ENCODE data around the gene EMP1.

GRCh38 chr12:13149411-13149810 is 47.1 kb upstream of the EMP1 start:
- TF ChIP-seq MAFG (tag; conservative IDR thresholded peaks at IDR 0.05) (no peak), HIVEP1 (CRISPR knock-in tag; IDR thresholded peaks at IDR 0.05) (no peak), MLX (CRISPR knock-in tag; conservative IDR thresholded peaks at IDR 0.05) (no peak), POLR2A (conservative IDR thresholded peaks at IDR 0.05) (no peak), PPARD (CRISPR knock-in tag; IDR thresholded peaks at IDR 0.05) (no peak), PHB2 (IDR thresholded peaks at IDR 0.05; ENCODE audit: low read depth) (no peak), ELK1 (CRISPR knock-in tag; IDR thresholded peaks at IDR 0.05) (no peak), CTCF (IDR thresholded peaks at IDR 0.05 in 2 of 3, conservative IDR thresholded peaks at IDR 0.05 in 1 of 3; ENCODE audit: insufficient read depth in 2 of 3, low read depth in 1 of 3, low read length in 3 of 3) (no peak), ZFX (CRISPR knock-in tag; IDR thresholded peaks at IDR 0.05) (no peak), OTX1 (CRISPR knock-in tag; IDR thresholded peaks at IDR 0.05) (no peak), CEBPG (CRISPR knock-in tag; IDR thresholded peaks at IDR 0.05) (no peak), CEBPG (tag; conservative IDR thresholded peaks at IDR 0.05 in 1 of 2, IDR thresholded peaks at IDR 0.05 in 1 of 2) (no peak), MYNN (IDR thresholded peaks at IDR 0.05) (no peak), MYNN (CRISPR knock-in tag; IDR thresholded peaks at IDR 0.05) (no peak)
- TF ChIP-seq, protein P1, sequence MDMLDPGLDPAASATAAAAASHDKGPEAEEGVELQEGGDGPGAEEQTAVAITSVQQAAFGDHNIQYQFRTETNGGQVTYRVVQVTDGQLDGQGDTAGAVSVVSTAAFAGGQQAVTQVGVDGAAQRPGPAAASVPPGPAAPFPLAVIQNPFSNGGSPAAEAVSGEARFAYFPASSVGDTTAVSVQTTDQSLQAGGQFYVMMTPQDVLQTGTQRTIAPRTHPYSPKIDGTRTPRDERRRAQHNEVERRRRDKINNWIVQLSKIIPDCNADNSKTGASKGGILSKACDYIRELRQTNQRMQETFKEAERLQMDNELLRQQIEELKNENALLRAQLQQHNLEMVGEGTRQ (CRISPR knock-in tag; IDR thresholded peaks at IDR 0.05) = no peak
- TF ChIP-seq, protein P2, sequence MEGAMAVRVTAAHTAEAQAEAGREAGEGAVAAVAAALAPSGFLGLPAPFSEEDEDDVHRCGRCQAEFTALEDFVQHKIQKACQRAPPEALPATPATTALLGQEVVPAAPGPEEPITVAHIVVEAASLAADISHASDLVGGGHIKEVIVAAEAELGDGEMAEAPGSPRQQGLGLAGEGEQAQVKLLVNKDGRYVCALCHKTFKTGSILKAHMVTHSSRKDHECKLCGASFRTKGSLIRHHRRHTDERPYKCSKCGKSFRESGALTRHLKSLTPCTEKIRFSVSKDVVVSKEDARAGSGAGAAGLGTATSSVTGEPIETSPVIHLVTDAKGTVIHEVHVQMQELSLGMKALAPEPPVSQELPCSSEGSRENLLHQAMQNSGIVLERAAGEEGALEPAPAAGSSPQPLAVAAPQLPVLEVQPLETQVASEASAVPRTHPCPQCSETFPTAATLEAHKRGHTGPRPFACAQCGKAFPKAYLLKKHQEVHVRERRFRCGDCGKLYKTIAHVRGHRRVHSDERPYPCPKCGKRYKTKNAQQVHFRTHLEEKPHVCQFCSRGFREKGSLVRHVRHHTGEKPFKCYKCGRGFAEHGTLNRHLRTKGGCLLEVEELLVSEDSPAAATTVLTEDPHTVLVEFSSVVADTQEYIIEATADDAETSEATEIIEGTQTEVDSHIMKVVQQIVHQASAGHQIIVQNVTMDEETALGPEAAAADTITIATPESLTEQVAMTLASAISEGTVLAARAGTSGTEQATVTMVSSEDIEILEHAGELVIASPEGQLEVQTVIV (CRISPR knock-in tag; IDR thresholded peaks at IDR 0.05; ENCODE audit: borderline replicate concordance) = no peak
